ENCODE measurements around the gene CALML3. TPM values are rescaled to one million over a fixed set of nuclear protein-coding genes. Genes with fewer than 3 reads are reported as not detected.

CALML3 gene
- total and polyA plus RNA-seq, 2 of the 8 experiments (the other 6 are each of a cell fraction or from before 2014, with no cell fraction given), result not detected

DNA sequence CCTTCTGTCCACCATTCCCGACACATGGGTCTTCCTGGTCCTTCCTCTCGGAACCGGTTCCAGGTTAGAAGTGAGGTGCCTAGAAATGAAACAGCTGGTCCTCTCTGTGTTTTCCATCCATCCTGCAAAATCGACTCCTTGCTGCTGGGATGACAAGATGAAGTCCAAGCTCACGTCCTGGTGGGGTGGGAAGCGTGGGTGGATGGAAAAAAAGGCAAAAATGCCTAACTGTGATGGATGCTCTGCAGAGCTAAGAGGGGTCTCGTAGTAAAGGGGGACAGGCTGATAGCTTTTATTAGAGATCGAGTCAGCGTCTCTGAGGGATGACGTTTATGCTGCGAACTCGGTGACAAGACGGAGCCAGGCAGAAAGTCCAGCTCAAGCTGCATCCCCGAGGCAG, 39.5 kb upstream of the CALML3 start (continued):
- TF ChIP-seq POU5F1 (IDR thresholded peaks at IDR 0.05; ENCODE audit: low read depth, low read length) (no peak), POLR2A (IDR thresholded peaks at IDR 0.05; ENCODE audit: control extremely low read depth in 1 of 2, low read depth in 2 of 2, low read length in 2 of 2) (no peak), TAF1 (IDR thresholded peaks at IDR 0.05; ENCODE audit: low read depth, low read length) (no peak), NRF1 (IDR thresholded peaks at IDR 0.05; ENCODE audit: low read depth, low read length) (no peak), SIN3A (conservative IDR thresholded peaks at IDR 0.05 in 1 of 2, IDR thresholded peaks at IDR 0.05 in 1 of 2; ENCODE audit: low read depth in 1 of 2, low read length in 2 of 2) (no peak), TEAD4 (IDR thresholded peaks at IDR 0.05; ENCODE audit: low read depth, low read length) (no peak), BCL11A (IDR thresholded peaks at IDR 0.05; ENCODE audit: low read depth in 2 of 2, low read length in 2 of 2) (no peak)

Data from H1 (cell line).